Measurements from ENCODE around the gene RAB6B. TPM values are rescaled to one million over a fixed set of nuclear protein-coding genes. Genes with fewer than 3 reads are reported as not detected.

RAB6B gene
- polyA plus RNA-seq, 1 donor from 2014 or later = 57.5 TPM

DNA sequence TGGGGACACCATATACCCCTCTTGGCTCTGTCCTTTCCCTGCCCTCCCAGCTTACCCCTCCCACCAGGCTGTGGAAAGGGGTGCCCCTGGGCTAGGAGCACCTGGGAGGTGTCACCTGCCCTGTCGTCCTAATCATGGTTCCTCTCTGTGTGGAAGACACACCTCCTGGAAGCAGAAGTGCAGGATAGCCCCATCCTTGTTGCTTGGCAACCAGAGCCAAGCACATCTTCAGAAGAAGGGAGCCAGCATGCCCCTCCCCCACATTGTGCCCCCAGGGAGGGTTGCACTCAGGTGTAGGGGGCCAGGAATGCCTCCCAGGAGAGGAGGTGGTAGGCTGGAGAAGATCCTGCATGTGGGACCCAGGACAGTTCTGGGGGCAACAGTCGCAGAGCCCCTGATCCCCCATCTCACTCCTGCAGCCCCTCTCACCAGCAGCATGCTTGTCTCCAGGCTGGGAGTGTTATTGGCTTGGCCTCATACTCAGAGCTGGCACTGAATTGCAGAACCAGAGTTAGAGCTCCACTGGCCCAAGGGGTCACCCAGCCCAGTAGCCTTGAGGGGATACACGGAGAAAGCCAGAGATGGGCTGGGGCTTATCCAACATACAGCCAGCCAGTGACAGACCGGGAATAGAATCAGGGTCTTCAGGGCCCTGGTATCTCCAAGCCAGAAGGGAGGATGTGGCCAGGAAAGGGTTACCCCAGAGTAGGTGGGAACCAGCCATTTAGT is 8.4 kb downstream of the RAB6B start:
- no peaks in the 10 kb centered on the region for H3K9me3 ChIP-seq (ENCODE audit: low read length)
- no peak overlapping the region for H3K9ac ChIP-seq (ENCODE audit: low read length)
- peak overlapping the region; percentile 14 for H3K4me2 ChIP-seq (ENCODE audit: low read length)
- no peaks in the 10 kb centered on the region for H4K20me1 ChIP-seq (ENCODE audit: insufficient read depth)
- no peaks in the 10 kb centered on the region for H3F3A ChIP-seq (ENCODE audit: insufficient read depth, low read length, poor library complexity, severe bottlenecking)
- TF ChIP-seq SMC3 (conservative IDR thresholded peaks at IDR 0.05; ENCODE audit: poor library complexity) = no peak
- TF ChIP-seq EP300 (conservative IDR thresholded peaks at IDR 0.05; ENCODE audit: poor library complexity, severe bottlenecking) = no peak
- TF ChIP-seq TAF1 (IDR thresholded peaks at IDR 0.05; ENCODE audit: low read depth) = no peak
- no peak for TF ChIP-seq RAD21 (conservative IDR thresholded peaks at IDR 0.05)
- no peak for TF ChIP-seq POLR2AphosphoS5 (IDR thresholded peaks at IDR 0.05)
- TF ChIP-seq, protein P1, sequence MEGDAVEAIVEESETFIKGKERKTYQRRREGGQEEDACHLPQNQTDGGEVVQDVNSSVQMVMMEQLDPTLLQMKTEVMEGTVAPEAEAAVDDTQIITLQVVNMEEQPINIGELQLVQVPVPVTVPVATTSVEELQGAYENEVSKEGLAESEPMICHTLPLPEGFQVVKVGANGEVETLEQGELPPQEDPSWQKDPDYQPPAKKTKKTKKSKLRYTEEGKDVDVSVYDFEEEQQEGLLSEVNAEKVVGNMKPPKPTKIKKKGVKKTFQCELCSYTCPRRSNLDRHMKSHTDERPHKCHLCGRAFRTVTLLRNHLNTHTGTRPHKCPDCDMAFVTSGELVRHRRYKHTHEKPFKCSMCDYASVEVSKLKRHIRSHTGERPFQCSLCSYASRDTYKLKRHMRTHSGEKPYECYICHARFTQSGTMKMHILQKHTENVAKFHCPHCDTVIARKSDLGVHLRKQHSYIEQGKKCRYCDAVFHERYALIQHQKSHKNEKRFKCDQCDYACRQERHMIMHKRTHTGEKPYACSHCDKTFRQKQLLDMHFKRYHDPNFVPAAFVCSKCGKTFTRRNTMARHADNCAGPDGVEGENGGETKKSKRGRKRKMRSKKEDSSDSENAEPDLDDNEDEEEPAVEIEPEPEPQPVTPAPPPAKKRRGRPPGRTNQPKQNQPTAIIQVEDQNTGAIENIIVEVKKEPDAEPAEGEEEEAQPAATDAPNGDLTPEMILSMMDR (IDR thresholded peaks at IDR 0.05; ENCODE audit: poor library complexity, severe bottlenecking) = no peak
- no peak for TF ChIP-seq MXI1 (conservative IDR thresholded peaks at IDR 0.05; ENCODE audit: poor library complexity, severe bottlenecking)
- TF ChIP-seq, protein P2, sequence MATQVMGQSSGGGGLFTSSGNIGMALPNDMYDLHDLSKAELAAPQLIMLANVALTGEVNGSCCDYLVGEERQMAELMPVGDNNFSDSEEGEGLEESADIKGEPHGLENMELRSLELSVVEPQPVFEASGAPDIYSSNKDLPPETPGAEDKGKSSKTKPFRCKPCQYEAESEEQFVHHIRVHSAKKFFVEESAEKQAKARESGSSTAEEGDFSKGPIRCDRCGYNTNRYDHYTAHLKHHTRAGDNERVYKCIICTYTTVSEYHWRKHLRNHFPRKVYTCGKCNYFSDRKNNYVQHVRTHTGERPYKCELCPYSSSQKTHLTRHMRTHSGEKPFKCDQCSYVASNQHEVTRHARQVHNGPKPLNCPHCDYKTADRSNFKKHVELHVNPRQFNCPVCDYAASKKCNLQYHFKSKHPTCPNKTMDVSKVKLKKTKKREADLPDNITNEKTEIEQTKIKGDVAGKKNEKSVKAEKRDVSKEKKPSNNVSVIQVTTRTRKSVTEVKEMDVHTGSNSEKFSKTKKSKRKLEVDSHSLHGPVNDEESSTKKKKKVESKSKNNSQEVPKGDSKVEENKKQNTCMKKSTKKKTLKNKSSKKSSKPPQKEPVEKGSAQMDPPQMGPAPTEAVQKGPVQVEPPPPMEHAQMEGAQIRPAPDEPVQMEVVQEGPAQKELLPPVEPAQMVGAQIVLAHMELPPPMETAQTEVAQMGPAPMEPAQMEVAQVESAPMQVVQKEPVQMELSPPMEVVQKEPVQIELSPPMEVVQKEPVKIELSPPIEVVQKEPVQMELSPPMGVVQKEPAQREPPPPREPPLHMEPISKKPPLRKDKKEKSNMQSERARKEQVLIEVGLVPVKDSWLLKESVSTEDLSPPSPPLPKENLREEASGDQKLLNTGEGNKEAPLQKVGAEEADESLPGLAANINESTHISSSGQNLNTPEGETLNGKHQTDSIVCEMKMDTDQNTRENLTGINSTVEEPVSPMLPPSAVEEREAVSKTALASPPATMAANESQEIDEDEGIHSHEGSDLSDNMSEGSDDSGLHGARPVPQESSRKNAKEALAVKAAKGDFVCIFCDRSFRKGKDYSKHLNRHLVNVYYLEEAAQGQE (IDR thresholded peaks at IDR 0.05; ENCODE audit: borderline replicate concordance) = no peak
- TF ChIP-seq EZH2 (IDR thresholded peaks at IDR 0.05; ENCODE audit: borderline replicate concordance, insufficient read depth, low read length, poor library complexity, severe bottlenecking) = no peak
- peaks cover 5% of the 10 kb centered on the region for H3K36me3 ChIP-seq (ENCODE audit: insufficient read depth, low read length)
- peak overlapping the region; percentile 48 for H3K4me3 ChIP-seq (ENCODE audit: low read length)
- H3K9me2 ChIP-seq (ENCODE audit: insufficient read depth, low read length) = no peaks in the 10 kb centered on the region
- H2AFZ ChIP-seq (ENCODE audit: low read depth, low read length) = no peak overlapping the region
- no peak overlapping the region for H3K27ac ChIP-seq (ENCODE audit: low read length)
- H3K79me2 ChIP-seq (replicated peaks; ENCODE audit: insufficient read depth, low read length) = peaks cover 35% of the 10 kb centered on the region
- H3K27me3 ChIP-seq (ENCODE audit: insufficient read depth, low read depth, low read length) = no peaks in the 10 kb centered on the region

GRCh38 chr3:133886031-133886722 is 9.5 kb downstream of the RAB6B start:
- H3K4me3 ChIP-seq (ENCODE audit: low read length) = no peak overlapping the region
- H2AFZ ChIP-seq (ENCODE audit: low read depth, low read length) = no peak overlapping the region
- no peaks in the 10 kb centered on the region for H3K9me2 ChIP-seq (ENCODE audit: insufficient read depth, low read length)
- H3F3A ChIP-seq (ENCODE audit: insufficient read depth, low read length, poor library complexity, severe bottlenecking) = no peaks in the 10 kb centered on the region
- TF ChIP-seq POLR2AphosphoS5 (IDR thresholded peaks at IDR 0.05) (no peak), SMC3 (conservative IDR thresholded peaks at IDR 0.05; ENCODE audit: poor library complexity) (no peak), MXI1 (conservative IDR thresholded peaks at IDR 0.05; ENCODE audit: poor library complexity, severe bottlenecking) (no peak), RAD21 (conservative IDR thresholded peaks at IDR 0.05) (no peak), TAF1 (IDR thresholded peaks at IDR 0.05; ENCODE audit: low read depth) (no peak), EZH2 (IDR thresholded peaks at IDR 0.05; ENCODE audit: borderline replicate concordance, insufficient read depth, low read length, poor library complexity, severe bottlenecking) (no peak), EP300 (conservative IDR thresholded peaks at IDR 0.05; ENCODE audit: poor library complexity, severe bottlenecking) (no peak)
- TF ChIP-seq, protein P1 (IDR thresholded peaks at IDR 0.05; ENCODE audit: poor library complexity, severe bottlenecking) = no peak
- TF ChIP-seq, protein P2 (IDR thresholded peaks at IDR 0.05; ENCODE audit: borderline replicate concordance) = no peak
- H3K4me2 ChIP-seq (ENCODE audit: low read length) = no peak overlapping the region
- no peaks in the 10 kb centered on the region for H3K27me3 ChIP-seq (ENCODE audit: insufficient read depth, low read depth, low read length)
- peaks cover 30% of the 10 kb centered on the region for H3K79me2 ChIP-seq (replicated peaks; ENCODE audit: insufficient read depth, low read length)
- no peaks in the 10 kb centered on the region for H3K9me3 ChIP-seq (ENCODE audit: low read length)
- H3K36me3 ChIP-seq (ENCODE audit: insufficient read depth, low read length) = peaks cover 7% of the 10 kb centered on the region
- H4K20me1 ChIP-seq (ENCODE audit: insufficient read depth) = no peaks in the 10 kb centered on the region
- H3K9ac ChIP-seq (ENCODE audit: low read length) = no peak overlapping the region
- no peak overlapping the region for H3K27ac ChIP-seq (ENCODE audit: low read length)
